ENCODE measurements around the gene NUFIP1. TPM values are rescaled to one million over a fixed set of nuclear protein-coding genes. Genes with fewer than 3 reads are reported as not detected.

NUFIP1 gene
- total and polyA plus RNA-seq, 2 donors (not counting 3 experiments of a cell fraction or from before 2014, with no cell fraction given) = 1.4 to 6.9 TPM

DNA sequence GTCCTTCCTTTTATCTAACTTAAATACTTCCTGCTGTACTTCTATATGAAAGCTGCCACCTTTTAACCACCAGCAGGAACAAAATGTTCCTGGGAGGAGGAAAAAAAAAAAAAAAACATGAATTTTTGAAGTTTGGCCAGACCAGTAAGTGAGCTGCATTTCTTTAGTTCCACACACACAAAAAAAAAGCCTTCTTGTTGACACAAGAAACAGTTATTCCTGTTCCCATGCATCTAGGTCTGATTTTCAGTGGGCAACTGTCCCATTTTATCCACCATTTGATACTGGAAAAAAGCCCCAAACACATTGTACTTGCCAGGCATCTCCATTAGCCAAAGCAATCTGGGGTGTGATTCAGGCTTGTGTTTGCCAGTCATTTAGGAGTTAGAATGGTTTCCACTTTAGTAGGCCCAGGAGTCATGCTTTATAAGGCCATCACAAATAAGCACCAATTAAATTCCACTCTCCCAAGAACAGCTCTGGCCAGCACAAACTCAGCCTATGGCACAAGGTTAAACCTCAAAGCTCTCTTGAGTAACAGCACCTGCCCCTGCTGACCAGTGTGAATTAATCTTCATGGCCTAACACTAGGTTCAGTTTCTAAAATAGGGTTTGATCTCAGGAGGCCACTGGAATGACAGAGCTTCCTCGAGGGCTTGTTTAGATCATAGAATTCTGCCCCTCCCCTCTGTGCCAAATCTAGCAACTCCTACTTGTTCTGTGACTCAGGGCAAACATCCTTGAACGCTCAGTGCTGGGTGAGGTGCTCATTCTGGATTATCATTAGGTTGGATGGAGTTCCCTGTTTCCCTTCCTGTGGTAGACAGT is 67.1 kb downstream of the NUFIP1 start:
- Histone ChIP-seq H2AFZ (ENCODE audit: low read depth, low read length) (peak overlapping the region; percentile 35), H3K27ac (ENCODE audit: insufficient read depth, low read depth, low read length) (peak overlapping the region; percentile 69), H3K79me2 (ENCODE audit: control insufficient read depth, insufficient read depth, low read length) (no peaks in the 10 kb centered on the region), H3K36me3 (ENCODE audit: control insufficient read depth in 2 of 2, extremely low read depth in 1 of 2, insufficient read depth in 2 of 2, low read length in 2 of 2) (no peaks in the 10 kb centered on the region), H3K4me1 (ENCODE audit: control insufficient read depth, extremely low read depth, insufficient read depth, low read length) (peaks cover 29% of the 10 kb centered on the region), H3K4me2 (ENCODE audit: insufficient read depth, low read length) (peak overlapping the region; percentile 19), H3K4me3 (replicated peaks in 1 of 3; ENCODE audit: insufficient read depth in 1 of 3, low read depth in 1 of 3, low read length in 3 of 3) (no peak overlapping the region), H4K20me1 (replicated peaks; ENCODE audit: control insufficient read depth, extremely low read depth, insufficient read depth, low read length) (no peaks in the 10 kb centered on the region), H3K9me1 (replicated peaks; ENCODE audit: control insufficient read depth, extremely low read depth, insufficient read depth, low read length) (no peaks in the 10 kb centered on the region), H3K9me3 (replicated peaks; ENCODE audit: control insufficient read depth, insufficient read depth, low read length) (no peaks in the 10 kb centered on the region), H3K27me3 (ENCODE audit: control insufficient read depth in 2 of 2, insufficient read depth in 2 of 2, low read length in 2 of 2) (no peaks in the 10 kb centered on the region), H3K9ac (replicated peaks; ENCODE audit: extremely low read depth, insufficient read depth, low read length) (no peak overlapping the region)
- intact Hi-C loops (cut with micrococcal nuclease) = loop anchor here (1.0 kb wide), 1 partner anchor 10 kb away; no protein-coding TSS in a partner anchor
- DNase-seq (ENCODE audit: low read depth, low spot score) (peak; percentile 55), FAIRE-seq (peak; percentile 83)
- dilution Hi-C loops (cut with MboI; ENCODE audit: extremely low pct_ligation_motif_present, low sequenced_read_pairs) = no loop called here
- POLR2A ChIA-PET = interaction anchor here (0.6 kb wide), 1 partner anchor 413 kb away, joined by 3 read pairs; no protein-coding TSS in a partner anchor
- no TSS peak for BruUV-seq (replicated peaks)
- CTCF ChIA-PET = interaction anchor here (0.6 to 2.3 kb wide), 8 partner anchors 8 to 439 kb away, joined by 3 to 11 read pairs (median 4); no protein-coding TSS in a partner anchor
- TF ChIP-seq, protein P1, sequence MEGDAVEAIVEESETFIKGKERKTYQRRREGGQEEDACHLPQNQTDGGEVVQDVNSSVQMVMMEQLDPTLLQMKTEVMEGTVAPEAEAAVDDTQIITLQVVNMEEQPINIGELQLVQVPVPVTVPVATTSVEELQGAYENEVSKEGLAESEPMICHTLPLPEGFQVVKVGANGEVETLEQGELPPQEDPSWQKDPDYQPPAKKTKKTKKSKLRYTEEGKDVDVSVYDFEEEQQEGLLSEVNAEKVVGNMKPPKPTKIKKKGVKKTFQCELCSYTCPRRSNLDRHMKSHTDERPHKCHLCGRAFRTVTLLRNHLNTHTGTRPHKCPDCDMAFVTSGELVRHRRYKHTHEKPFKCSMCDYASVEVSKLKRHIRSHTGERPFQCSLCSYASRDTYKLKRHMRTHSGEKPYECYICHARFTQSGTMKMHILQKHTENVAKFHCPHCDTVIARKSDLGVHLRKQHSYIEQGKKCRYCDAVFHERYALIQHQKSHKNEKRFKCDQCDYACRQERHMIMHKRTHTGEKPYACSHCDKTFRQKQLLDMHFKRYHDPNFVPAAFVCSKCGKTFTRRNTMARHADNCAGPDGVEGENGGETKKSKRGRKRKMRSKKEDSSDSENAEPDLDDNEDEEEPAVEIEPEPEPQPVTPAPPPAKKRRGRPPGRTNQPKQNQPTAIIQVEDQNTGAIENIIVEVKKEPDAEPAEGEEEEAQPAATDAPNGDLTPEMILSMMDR (IDR thresholded peaks at IDR 0.05; ENCODE audit: extremely low read depth in 1 of 2, insufficient read depth in 1 of 2, low read depth in 1 of 2, low read length in 2 of 2) = no peak
- TF ChIP-seq, protein P2, sequence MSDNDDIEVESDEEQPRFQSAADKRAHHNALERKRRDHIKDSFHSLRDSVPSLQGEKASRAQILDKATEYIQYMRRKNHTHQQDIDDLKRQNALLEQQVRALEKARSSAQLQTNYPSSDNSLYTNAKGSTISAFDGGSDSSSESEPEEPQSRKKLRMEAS (IDR thresholded peaks at IDR 0.05; ENCODE audit: insufficient read depth, insufficient read length) = no peak
- TF ChIP-seq GATA2 (IDR thresholded peaks at IDR 0.05; ENCODE audit: insufficient read depth, insufficient read length, low read depth, low read length) (no peak), POLR2AphosphoS5 (IDR thresholded peaks at IDR 0.05; ENCODE audit: insufficient read depth, low read depth, low read length) (peak; percentile 16), FOS (IDR thresholded peaks at IDR 0.05; ENCODE audit: borderline replicate concordance, insufficient read depth, low read length) (peak; percentile 47), POLR2A (IDR thresholded peaks at IDR 0.05; ENCODE audit: low read depth, low read length) (no peak), JUN (IDR thresholded peaks at IDR 0.05; ENCODE audit: borderline replicate concordance, insufficient read depth, insufficient read length, low read depth) (no peak), EZH2 (IDR thresholded peaks at IDR 0.05; ENCODE audit: borderline replicate concordance, low read depth, low read length, severe bottlenecking) (no peak), MYC (IDR thresholded peaks at IDR 0.05; ENCODE audit: low read depth, low read length) (no peak)

Data from endothelial cell of umbilical vein (primary cell).